Ascending aorta (tissue), 2 donors: ENCODE results near the gene LIN7A. TPM values are rescaled to one million over a fixed set of nuclear protein-coding genes. Genes with fewer than 3 reads are reported as not detected.

Experiments used
- DNase-seq, 2 donors: peaks; one replicate each; pipeline ENCODE4 v3.0.0-alpha.2; 2019; ENCODE audit warnings: low spot score in 2 of 2
- H3K27ac ChIP-seq, 2 donors: fragments of 200-600 bp; sonication (generic); one replicate each; pipeline ENCODE4 v1.5.1; 2016 to 2017; ENCODE audit warnings: mild to moderate bottlenecking in 1 of 2
- H3K27me3 ChIP-seq: fragments of 200-600 bp; sonication (generic); one replicate; pipeline ENCODE4 v1.5.1; 2017
- H3K36me3 ChIP-seq, 2 donors: fragments of 200-600 bp; sonication (generic); one replicate each; pipeline ENCODE4 v1.5.1; 2016
- H3K4me1 ChIP-seq, 2 donors: fragments of 200-600 bp; sonication (generic); one replicate each; pipeline ENCODE4 v1.5.1; 2016 to 2017; ENCODE audit warnings: mild to moderate bottlenecking in 1 of 2
- H3K4me3 ChIP-seq, 2 donors: fragments of 200-600 bp; sonication (generic); one replicate each; pipeline ENCODE4 v1.5.1; 2016 to 2017; ENCODE audit warnings: mild to moderate bottlenecking in 1 of 2
- H3K9me3 ChIP-seq, 2 donors: fragments of 200-600 bp; sonication (generic); one replicate each; pipeline ENCODE4 v1.5.1; 2016
- CTCF ChIP-seq, 3 experiments: fragments of 200-600 bp in 2 of 3; fragments of 450-650 bp in 1 of 3; sonication (generic) in 2 of 3; IDR thresholded peaks; one replicate each; pipeline ENCODE4 v1.5.1; 2016 to 2019; ENCODE audit warnings: antibody characterized with exemption in 3 of 3, mild to moderate bottlenecking in 1 of 3, moderate library complexity in 1 of 3
- intact Hi-C: fragments of 100-400 bp; cut with DNase I; formaldehyde crosslinking; loops from one replicate; pipeline ENCODE4 v1.15.1; 2023
- total RNA-seq: library from RNA; depleted of rRNA; stranded (reverse); fragments of >200 nt; gene quantifications from one replicate; pipeline ENCODE4 v1.1.0, GENCODE V29; 2016

LIN7A gene
- total RNA-seq, 1 donor from 2014 or later: 4.6 TPM

GRCh38 chr12:80837342-80837978 lies 100.3 kb downstream of the LIN7A start:
- TF ChIP-seq CTCF (IDR thresholded peaks at IDR 0.05): peak in 2 of 3 experiments; percentile 49 to 51
- no peak for DNase-seq
- H3K4me3 ChIP-seq: no peak overlapping the region
- no peaks in the 10 kb centered on the region for H3K9me3 ChIP-seq
- no peaks in the 10 kb centered on the region for H3K27me3 ChIP-seq
- H3K4me1 ChIP-seq: no peaks in the 10 kb centered on the region
- no peak overlapping the region for H3K27ac ChIP-seq
- no peaks in the 10 kb centered on the region for H3K36me3 ChIP-seq
- intact Hi-C loops: no loop called here

- no peak for TF ChIP-seq CTCF (IDR thresholded peaks at IDR 0.05)
- no peaks in the 10 kb centered on the region for H3K9me3 ChIP-seq
- intact Hi-C loops: no loop called here
- no peak overlapping the region for H3K4me3 ChIP-seq
- no peaks in the 10 kb centered on the region for H3K4me1 ChIP-seq
- H3K27ac ChIP-seq: no peak overlapping the region
- H3K27me3 ChIP-seq: no peaks in the 10 kb centered on the region
- no peaks in the 10 kb centered on the region for H3K36me3 ChIP-seq
- DNase-seq: no peak
Observed at GRCh38 chr12:80834724-80835123, 103.0 kb downstream of the LIN7A start.

- no peaks in the 10 kb centered on the region for H3K4me1 ChIP-seq
- intact Hi-C loops: no loop called here
- no peak for DNase-seq
- H3K27ac ChIP-seq: no peak overlapping the region
- no peak for TF ChIP-seq CTCF (IDR thresholded peaks at IDR 0.05)
- no peaks in the 10 kb centered on the region for H3K9me3 ChIP-seq
- no peaks in the 10 kb centered on the region for H3K36me3 ChIP-seq
- no peaks in the 10 kb centered on the region for H3K27me3 ChIP-seq
- no peak overlapping the region for H3K4me3 ChIP-seq
Observed at GRCh38 chr12:80830533-80831088, 107.1 kb downstream of the LIN7A start.

- Histone ChIP-seq H3K4me3 (no peak overlapping the region), H3K4me1 (no peaks in the 10 kb centered on the region), H3K27ac (no peak overlapping the region), H3K9me3 (no peaks in the 10 kb centered on the region), H3K27me3 (no peaks in the 10 kb centered on the region), H3K36me3 (no peaks in the 10 kb centered on the region)
- no peak for TF ChIP-seq CTCF (IDR thresholded peaks at IDR 0.05)
- intact Hi-C loops: no loop called here
- no peak for DNase-seq
Observed at GRCh38 chr12:80829767-80830166, 108.0 kb downstream of the LIN7A start.

DNA sequence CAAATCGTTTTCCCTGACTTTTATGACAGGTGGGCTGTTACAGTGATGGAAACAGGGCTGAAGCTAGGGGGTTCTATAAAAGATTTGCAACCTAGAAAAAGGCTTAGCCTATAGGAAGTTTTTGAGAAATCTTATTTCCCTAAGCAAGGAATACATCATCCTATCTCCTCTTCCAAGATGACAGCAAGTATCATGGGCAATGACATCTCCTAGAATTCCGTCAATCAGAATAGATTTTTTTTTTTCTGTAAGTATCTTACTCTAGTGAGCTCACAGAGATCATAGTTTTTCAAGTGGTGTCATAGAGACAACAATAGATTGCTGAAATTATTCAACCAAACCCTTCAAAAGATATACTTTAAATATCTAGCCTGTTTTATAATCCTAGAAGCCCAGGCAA lies 112.2 kb downstream of the LIN7A start:
- Histone ChIP-seq H3K27ac (no peak overlapping the region), H3K27me3 (no peaks in the 10 kb centered on the region), H3K4me1 (no peaks in the 10 kb centered on the region), H3K9me3 (no peaks in the 10 kb centered on the region), H3K4me3 (no peak overlapping the region), H3K36me3 (no peaks in the 10 kb centered on the region)
- TF ChIP-seq CTCF (IDR thresholded peaks at IDR 0.05): no peak
- no peak for DNase-seq
- intact Hi-C loops: no loop called here
